GM19193 (cell line): ENCODE measurements around the gene MYO1E.

Experiments used
- POLR2A ChIP-seq: IDR thresholded peaks from 4 replicates; pipeline ENCODE4 v1.6.1; 2011; ENCODE audit not compliant: insufficient read depth, insufficient read length; ENCODE audit errors: extremely low read depth

MYO1E gene

GRCh38 chr15:59396679-59397078 is 24.0 kb upstream of the MYO1E start:
- TF ChIP-seq POLR2A = no peak

- no peak for TF ChIP-seq POLR2A
These were observed 23.5 kb upstream of the MYO1E start for GRCh38 chr15:59396211-59396610.

- no peak for TF ChIP-seq POLR2A
These were observed 21.5 kb upstream of the MYO1E start for GRCh38 chr15:59394166-59394661.

- TF ChIP-seq POLR2A = no peak
These were observed 19.6 kb upstream of the MYO1E start for GRCh38 chr15:59392299-59392698.

- TF ChIP-seq POLR2A = no peak
These were observed 16.0 kb upstream of the MYO1E start for GRCh38 chr15:59388670-59389069.

- no peak for TF ChIP-seq POLR2A
These were observed 12.5 kb upstream of the MYO1E start for GRCh38 chr15:59385171-59385570.

GRCh38 chr15:59384507-59384906 is 11.8 kb upstream of the MYO1E start:
- TF ChIP-seq POLR2A = no peak

GRCh38 chr15:59380902-59381610 is 8.4 kb upstream of the MYO1E start:
- TF ChIP-seq POLR2A = no peak

GRCh38 chr15:59379531-59379930 is 6.9 kb upstream of the MYO1E start:
- TF ChIP-seq POLR2A = no peak

GRCh38 chr15:59378855-59379254 is 6.2 kb upstream of the MYO1E start:
- no peak for TF ChIP-seq POLR2A

- TF ChIP-seq POLR2A = no peak
These were observed 5.3 kb upstream of the MYO1E start for GRCh38 chr15:59377924-59378323.

- TF ChIP-seq POLR2A = no peak
These were observed 4.1 kb upstream of the MYO1E start for GRCh38 chr15:59376733-59377132.

- no peak for TF ChIP-seq POLR2A
These were observed 544 bp upstream of the MYO1E start for GRCh38 chr15:59373215-59373614.

GRCh38 chr15:59371458-59372351 is 966 bp downstream of the MYO1E start:
- TF ChIP-seq POLR2A = no peak

GRCh38 chr15:59369597-59369996 is 3.1 kb downstream of the MYO1E start:
- no peak for TF ChIP-seq POLR2A

- no peak for TF ChIP-seq POLR2A
These were observed 5.6 kb downstream of the MYO1E start for GRCh38 chr15:59367022-59367451.

GRCh38 chr15:59366333-59367021 is 6.2 kb downstream of the MYO1E start:
- TF ChIP-seq POLR2A = no peak
